Measurements from ENCODE around the gene SLC30A3. TPM values are rescaled to one million over a fixed set of nuclear protein-coding genes. Genes with fewer than 3 reads are reported as not detected.

Gene SLC30A3
- total and polyA plus RNA-seq, 10 of the 15 experiments (the other 5 are each of a cell fraction or from before 2014, with no cell fraction given), result 0.23 TPM; not detected in 9

GRCh38 chr2:27217173-27218121 is 45.4 kb downstream of the SLC30A3 start, which contains the start of gene CAD (continued):
- peak in 2 of 3 experiments; percentile 19 to 35; a peak in 3 of 6 replicates for TF ChIP-seq CTCF (IDR thresholded peaks at IDR 0.05 in 2 of 3, conservative IDR thresholded peaks at IDR 0.05 in 1 of 3; ENCODE audit: control insufficient read depth in 2 of 3, extremely low read depth in 1 of 3, insufficient read depth in 1 of 3, low read depth in 3 of 3, low read length in 3 of 3)
- TF ChIP-seq CREM (IDR thresholded peaks at IDR 0.05; ENCODE audit: low read depth), result peak; percentile 42; the same call in 1 of the 2 replicates
- TF ChIP-seq EGR1 (IDR thresholded peaks at IDR 0.05; ENCODE audit: borderline replicate concordance in 1 of 2, low read depth in 2 of 2, low read length in 2 of 2), result peak; percentile 53 to 63; a peak in 2 of 3 replicates
- no peak for TF ChIP-seq SUZ12 (IDR thresholded peaks at IDR 0.05; ENCODE audit: unreplicated experiment)
- 0 out of 2 replicates have a peak, but pooled peaks have one; percentile 16 for TF ChIP-seq E2F4 (IDR thresholded peaks at IDR 0.05; ENCODE audit: low read depth, low read length)
- peak; percentile 68; the same call in 1 of the 2 replicates for TF ChIP-seq ATF3 (IDR thresholded peaks at IDR 0.05; ENCODE audit: borderline replicate concordance, extremely low read depth, low read depth, low read length)
- no peak for TF ChIP-seq CEBPB (IDR thresholded peaks at IDR 0.05; ENCODE audit: borderline replicate concordance in 1 of 2, low read depth in 2 of 2, low read length in 2 of 2)
- TF ChIP-seq RELB (IDR thresholded peaks at IDR 0.05; ENCODE audit: low read depth), result peak; percentile 31; the same call in 1 of the 2 replicates

Measured in GM12878 (cell line).